ENCODE data around the gene PIWIL4.
"Not testable (repeated sequence)": the region's sequence is repeated elsewhere in the genome, so short reads cannot be mapped to it uniquely, and the experiment has no call there.

PIWIL4 gene

GRCh38 chr11:94550513-94550912 is 16.7 kb upstream of the PIWIL4 start:
- DNase-seq: no peak

- no peak for DNase-seq
Measured at GRCh38 chr11:94553938-94554337, 13.2 kb upstream of the PIWIL4 start.

GRCh38 chr11:94555752-94556329 is 11.3 kb upstream of the PIWIL4 start:
- not testable (repeated sequence) for DNase-seq

GRCh38 chr11:94557421-94557820 is 9.7 kb upstream of the PIWIL4 start:
- no peak for DNase-seq

- no peak for DNase-seq
Measured at GRCh38 chr11:94557992-94558391, 9.2 kb upstream of the PIWIL4 start.

- no peak for DNase-seq
Measured at GRCh38 chr11:94558468-94558867, 8.7 kb upstream of the PIWIL4 start.

- DNase-seq: no peak
Measured at GRCh38 chr11:94558932-94559331, 8.2 kb upstream of the PIWIL4 start.

GRCh38 chr11:94559361-94559760 is 7.8 kb upstream of the PIWIL4 start:
- DNase-seq: no peak

- DNase-seq: no peak
Measured at GRCh38 chr11:94560834-94561233, 6.3 kb upstream of the PIWIL4 start.

- no peak for DNase-seq
Measured at GRCh38 chr11:94563176-94563847, 3.9 kb upstream of the PIWIL4 start.

GRCh38 chr11:94563848-94564467 is 3.2 kb upstream of the PIWIL4 start:
- no peak for DNase-seq

- no peak for DNase-seq
Measured at GRCh38 chr11:94568200-94568599, 1.0 kb downstream of the PIWIL4 start.

GRCh38 chr11:94568717-94569116 is 1.5 kb downstream of the PIWIL4 start:
- no peak for DNase-seq

- DNase-seq: not testable (repeated sequence)
Measured at GRCh38 chr11:94572975-94573374, 5.8 kb downstream of the PIWIL4 start.

GRCh38 chr11:94574193-94574961 is 7.2 kb downstream of the PIWIL4 start:
- no peak for DNase-seq

- no peak for DNase-seq
Measured at GRCh38 chr11:94576306-94576705, 9.1 kb downstream of the PIWIL4 start.

- DNase-seq: no peak
Measured at GRCh38 chr11:94577841-94578240, 10.7 kb downstream of the PIWIL4 start.

GRCh38 chr11:94581926-94582325 is 14.8 kb downstream of the PIWIL4 start:
- no peak for DNase-seq

GRCh38 chr11:94583213-94583865 is 16.2 kb downstream of the PIWIL4 start:
- no peak for DNase-seq

- DNase-seq: no peak
Measured at GRCh38 chr11:94583866-94584500, 16.8 kb downstream of the PIWIL4 start.

- DNase-seq: no peak
Measured at GRCh38 chr11:94584978-94585377, 17.8 kb downstream of the PIWIL4 start.

- DNase-seq: no peak
Measured at GRCh38 chr11:94585399-94585798, 18.2 kb downstream of the PIWIL4 start.

GRCh38 chr11:94586546-94586945 is 19.4 kb downstream of the PIWIL4 start:
- DNase-seq: no peak
